ENCODE measurements around the gene FHOD3.
A peak's percentile ranks its signal among the peaks of the same experiment; 100 is the strongest.

FHOD3 gene

GRCh38 chr18:36828630-36829361, 531.3 kb downstream of the FHOD3 start, which contains the start of the genes KIAA1328 and TPGS2:
Gene KIAA1328 (plus strand): TSS chr18:36829127. CDS start chr18:36829139, 12 bp downstream.
Gene TPGS2 (minus strand): TSS chr18:36829002. CDS start chr18:36828767, 235 bp downstream.
- Mint-ChIP-seq H3K4me1 (peaks cover 49% of the 10 kb centered on the region), H3K27ac (peak within 1 kb of the TSS; percentile 91 to 96), H3K9me3 (no peaks in the 10 kb centered on the region), H3K27me3 (no peaks in the 10 kb centered on the region), H3K4me3 (peak within 1 kb of the TSS; percentile 87)
- ATAC-seq = peak; percentile 93
- DNase-seq = peak; percentile 88 to 89

Data from stimulated activated naive CD8-positive, alpha-beta T cell treated with anti-CD3 and anti-CD28 coated beads, Interleukin-15, amount 100 ng/mL, for 72 hours (primary cell).